ENCODE results near the gene FABP3.
A peak's percentile ranks its signal among the peaks of the same experiment; 100 is the strongest.
"Not testable (repeated sequence)": the region's sequence is repeated elsewhere in the genome, so short reads cannot be mapped to it uniquely, and the experiment has no call there.

Gene FABP3

GRCh38 chr1:31398246-31398645 lies 25.4 kb upstream of the FABP3 start:
- no peak for DNase-seq (ENCODE audit: low read depth)

GRCh38 chr1:31397360-31398095 lies 24.7 kb upstream of the FABP3 start:
- peak; percentile 12 for DNase-seq (ENCODE audit: low read depth)

GRCh38 chr1:31396633-31397351 lies 23.9 kb upstream of the FABP3 start:
- DNase-seq (ENCODE audit: low read depth), result peak; percentile 83

GRCh38 chr1:31394584-31395193 lies 21.8 kb upstream of the FABP3 start:
- DNase-seq (ENCODE audit: low read depth), result peak; percentile 69

GRCh38 chr1:31393463-31393862 lies 20.6 kb upstream of the FABP3 start:
- DNase-seq (ENCODE audit: low read depth), result no peak

- DNase-seq (ENCODE audit: low read depth), result no peak
Observed at GRCh38 chr1:31390071-31390470, 17.2 kb upstream of the FABP3 start.

GRCh38 chr1:31389616-31390015 lies 16.7 kb upstream of the FABP3 start:
- DNase-seq (ENCODE audit: low read depth), result no peak

- peak; percentile 43 for DNase-seq (ENCODE audit: low read depth)
Observed at GRCh38 chr1:31387612-31388011, 14.7 kb upstream of the FABP3 start.

GRCh38 chr1:31386576-31387243 lies 13.8 kb upstream of the FABP3 start:
- not testable (repeated sequence) for DNase-seq (ENCODE audit: low read depth)

- no peak for DNase-seq (ENCODE audit: low read depth)
Observed at GRCh38 chr1:31383967-31384366, 11.1 kb upstream of the FABP3 start.

GRCh38 chr1:31382379-31382989 lies 9.6 kb upstream of the FABP3 start:
- no peak for DNase-seq (ENCODE audit: low read depth)

- DNase-seq (ENCODE audit: low read depth), result no peak
Observed at GRCh38 chr1:31381394-31382294, 8.8 kb upstream of the FABP3 start.

- no peak for DNase-seq (ENCODE audit: low read depth)
Observed at GRCh38 chr1:31380181-31380580, 7.3 kb upstream of the FABP3 start.

GRCh38 chr1:31378001-31378400 lies 5.1 kb upstream of the FABP3 start:
- DNase-seq (ENCODE audit: low read depth), result no peak

- no peak for DNase-seq (ENCODE audit: low read depth)
Observed at GRCh38 chr1:31377364-31377863, 4.5 kb upstream of the FABP3 start.

- DNase-seq (ENCODE audit: low read depth), result peak; percentile 92
Observed at GRCh38 chr1:31376375-31377134, 3.7 kb upstream of the FABP3 start.

GRCh38 chr1:31374511-31375196 lies 1.8 kb upstream of the FABP3 start:
- DNase-seq (ENCODE audit: low read depth), result peak; percentile 32

GRCh38 chr1:31373897-31374486 lies 1.1 kb upstream of the FABP3 start:
- DNase-seq (ENCODE audit: low read depth), result no peak

GRCh38 chr1:31372751-31373055 lies 173 bp downstream of the FABP3 start:
- no peak for DNase-seq (ENCODE audit: low read depth)

Data from iris pigment epithelial cell (primary cell).